Measurements from ENCODE around the gene SRXN1.

DNA sequence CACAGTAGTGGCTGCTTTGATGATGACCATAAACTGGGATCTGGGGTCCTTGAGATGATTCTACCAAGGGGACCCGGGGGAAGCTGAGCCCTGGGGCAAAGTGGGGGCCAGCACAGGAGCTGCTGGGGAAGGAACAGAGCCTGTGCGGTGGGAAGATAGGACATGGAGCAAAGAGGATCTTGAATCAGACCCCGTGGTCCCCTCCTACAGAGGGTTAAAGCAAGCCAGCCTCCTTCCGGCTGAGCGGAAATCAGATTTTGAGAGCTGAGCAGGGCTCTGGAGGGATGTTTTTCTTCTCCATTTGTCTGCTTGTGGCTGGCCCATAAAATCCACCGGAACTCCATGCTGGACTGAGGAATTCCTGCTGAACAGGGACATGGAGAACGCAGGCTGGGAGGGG, 32.8 kb downstream of the SRXN1 start:
- TF ChIP-seq CTCF (IDR thresholded peaks at IDR 0.05): no peak
- no peak for TF ChIP-seq POLR2A (IDR thresholded peaks at IDR 0.05)
